Measurements from ENCODE around the gene EDA. TPM values are rescaled to one million over a fixed set of nuclear protein-coding genes. Genes with fewer than 3 reads are reported as not detected.

EDA gene
- total and polyA plus RNA-seq, 2 of the 13 experiments (the other 11 are each of a cell fraction or from before 2014, with no cell fraction given) = 8.8 to 11.2 TPM

DNA sequence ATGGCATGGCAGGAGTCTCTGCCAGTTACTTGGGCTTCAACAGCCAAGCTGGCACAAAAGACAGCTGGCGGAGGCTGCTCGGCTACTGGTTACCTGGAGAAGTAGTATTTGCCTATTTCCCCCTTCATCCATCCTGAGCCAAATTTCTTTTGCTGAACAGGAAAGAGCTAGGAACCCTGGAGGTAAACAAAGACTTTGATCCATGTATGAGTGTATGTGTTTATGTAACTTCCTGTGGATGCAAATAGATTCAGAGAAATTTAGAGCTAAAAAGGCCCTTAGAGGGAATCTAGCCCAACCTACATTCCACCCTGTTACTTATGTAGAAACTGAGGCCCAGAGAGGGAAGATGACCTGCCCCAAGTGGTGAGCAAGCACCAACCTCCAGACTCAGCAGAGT is 422.6 kb downstream of the EDA start (continued):
- TF ChIP-seq PRDM4 (CRISPR knock-in tag; IDR thresholded peaks at IDR 0.05; ENCODE audit: borderline replicate concordance) (no peak), HOXD1 (CRISPR knock-in tag; IDR thresholded peaks at IDR 0.05) (no peak), ZNF879 (CRISPR knock-in tag; IDR thresholded peaks at IDR 0.05) (no peak), SIN3B (IDR thresholded peaks at IDR 0.05; ENCODE audit: low read length) (no peak)

DNA sequence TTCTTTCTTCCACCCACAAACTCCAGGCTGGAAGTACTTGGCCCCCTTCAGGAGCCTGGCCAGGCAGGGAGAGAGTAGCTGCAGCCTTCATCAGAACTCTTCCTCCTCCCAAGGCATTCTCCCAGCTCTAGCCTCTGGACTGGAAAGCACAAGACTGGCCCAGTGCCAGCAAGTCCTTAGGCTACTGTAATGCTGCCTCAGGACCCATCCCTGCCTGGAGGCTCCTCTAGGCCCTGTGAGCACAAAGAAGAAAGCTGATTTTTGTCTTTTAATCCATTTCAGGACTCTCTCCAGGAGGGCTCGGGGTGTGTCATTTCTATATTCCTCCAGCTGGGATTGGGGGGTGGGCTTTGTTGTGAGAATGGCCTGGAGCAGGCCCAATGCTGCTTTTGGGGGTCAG is 423.0 kb downstream of the EDA start:
- intact Hi-C loops (cut with micrococcal nuclease; ENCODE audit: unreplicated experiment) (no loop called here), in situ Hi-C loops (cut with HindIII; ENCODE audit: extremely low pct_ligation_motif_present, low pct_unique_long_range_greater_than_20kb) (loop anchor here (10.0 kb wide), 1 partner anchor 56 kb away; no protein-coding TSS in a partner anchor)
- FAIRE-seq = no peak
- Histone ChIP-seq H3K9me3 (ENCODE audit: low read length) (no peaks in the 10 kb centered on the region), H3K4me1 (ENCODE audit: insufficient read depth, low read length) (peaks cover 17% of the 10 kb centered on the region), H4K20me1 (ENCODE audit: insufficient read depth, low read length) (no peaks in the 10 kb centered on the region), H3K27ac (ENCODE audit: extremely low read length, insufficient read depth, low read length) (no peak overlapping the region), H2AFZ (ENCODE audit: low read length) (no peak overlapping the region), H3K27me3 (ENCODE audit: control insufficient read depth in 1 of 2, insufficient read depth in 2 of 2, low read length in 2 of 2) (no peaks in the 10 kb centered on the region), H3K9ac (ENCODE audit: insufficient read depth, low read depth, low read length) (no peak overlapping the region), H3K4me2 (ENCODE audit: low read depth, low read length) (peak overlapping the region; percentile 27; the same call in 1 of the 2 replicates), H3K4me3 (replicated peaks in 1 of 3; ENCODE audit: insufficient read depth in 1 of 3, low read depth in 2 of 3, low read length in 3 of 3) (no peak overlapping the region), H3K36me3 (replicated peaks in 1 of 2; ENCODE audit: control insufficient read depth in 1 of 2, insufficient read depth in 2 of 2, low read length in 2 of 2) (no peaks in the 10 kb centered on the region), H3K79me2 (ENCODE audit: insufficient read depth, low read length) (no peaks in the 10 kb centered on the region)
- whole genome bisulfite sequencing (ENCODE audit: low lambda C conversion rate) = no CpG with 5 or more reads among the region's 1 CpG
- no TSS peak for BruUV-seq (replicated peaks)
- DNase-seq (ENCODE audit: low spot score) = no peak
- TF ChIP-seq, protein P1, sequence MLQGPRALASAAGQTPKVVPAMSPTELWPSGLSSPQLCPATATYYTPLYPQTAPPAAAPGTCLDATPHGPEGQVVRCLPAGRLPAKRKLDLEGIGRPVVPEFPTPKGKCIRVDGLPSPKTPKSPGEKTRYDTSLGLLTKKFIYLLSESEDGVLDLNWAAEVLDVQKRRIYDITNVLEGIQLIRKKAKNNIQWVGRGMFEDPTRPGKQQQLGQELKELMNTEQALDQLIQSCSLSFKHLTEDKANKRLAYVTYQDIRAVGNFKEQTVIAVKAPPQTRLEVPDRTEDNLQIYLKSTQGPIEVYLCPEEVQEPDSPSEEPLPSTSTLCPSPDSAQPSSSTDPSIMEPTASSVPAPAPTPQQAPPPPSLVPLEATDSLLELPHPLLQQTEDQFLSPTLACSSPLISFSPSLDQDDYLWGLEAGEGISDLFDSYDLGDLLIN (CRISPR knock-in tag; IDR thresholded peaks at IDR 0.05; ENCODE audit: borderline replicate concordance) = no peak
- POLR2A ChIA-PET = no interaction called here
- no peak; the same call in none of the 3 replicates for ATAC-seq
- CTCF ChIA-PET (ENCODE audit: low intra/inter-chr PET ratio, low total read pairs) = no interaction called here
